ENCODE results near the gene CASP5. TPM values are rescaled to one million over a fixed set of nuclear protein-coding genes. Genes with fewer than 3 reads are reported as not detected.

CASP5 gene
- total and polyA plus RNA-seq, 4 donors = 0.10 to 0.75 (median 0.34) TPM

DNA sequence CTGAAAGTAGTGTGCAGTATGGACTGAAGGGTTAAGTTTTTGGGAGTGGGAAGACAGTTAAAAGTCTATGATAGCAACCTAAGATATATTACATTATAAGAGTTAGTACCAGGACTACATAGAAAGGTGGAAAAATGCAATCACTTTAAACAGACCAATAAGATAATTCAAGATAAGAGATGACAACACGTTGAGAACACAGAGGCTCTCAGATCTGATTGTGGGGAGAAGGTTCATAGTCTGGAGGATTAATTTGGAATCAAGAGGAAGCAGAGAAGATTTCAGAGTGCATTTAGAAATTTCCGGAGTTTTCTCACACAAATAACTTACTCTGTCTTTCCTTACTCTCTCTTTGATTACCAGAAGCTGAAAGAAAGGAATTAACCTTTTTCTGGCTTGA is 441 bp downstream of the CASP5 start (continued):
- TF ChIP-seq YY1 (IDR thresholded peaks at IDR 0.05) = no peak
- no peak for TF ChIP-seq ATF3 (IDR thresholded peaks at IDR 0.05)

DNA sequence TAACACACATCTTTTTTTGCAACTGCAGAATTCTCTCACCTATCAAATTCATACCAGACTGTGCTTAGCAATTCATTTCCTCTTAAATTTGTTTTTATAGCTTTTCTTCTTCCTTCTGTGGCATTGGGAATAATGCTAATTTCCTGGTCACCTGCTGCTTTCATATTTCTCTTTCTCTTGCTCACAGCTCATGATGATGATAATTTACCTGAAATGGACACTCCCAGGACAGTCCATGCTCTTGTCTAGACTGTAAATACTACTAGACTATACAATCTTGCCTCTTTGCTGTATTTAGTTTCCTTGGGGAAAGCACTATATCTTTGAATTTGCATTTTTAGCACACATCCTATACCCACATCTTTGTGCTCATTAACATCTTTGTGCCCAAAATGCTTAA is 15.5 kb downstream of the CASP5 start:
- Histone ChIP-seq H3K27me3 (ENCODE audit: control insufficient read depth in 4 of 4, insufficient read depth in 4 of 4, low read length in 3 of 4) (no peaks in the 10 kb centered on the region), H3K4me1 (ENCODE audit: control insufficient read depth in 4 of 4, insufficient read depth in 4 of 4, low read length in 3 of 4) (no peaks in the 10 kb centered on the region), H3K9me3 (ENCODE audit: control insufficient read depth in 4 of 4, low read length in 3 of 4) (no peaks in the 10 kb centered on the region), H3K9ac (ENCODE audit: low read depth in 1 of 2, low read length in 2 of 2) (no peak overlapping the region), H3K27ac (ENCODE audit: low read depth in 1 of 2, low read length in 2 of 2) (no peak overlapping the region), H3K4me3 (ENCODE audit: low read depth in 1 of 3, low read length in 3 of 3) (no peak overlapping the region), H3K36me3 (ENCODE audit: control insufficient read depth in 4 of 4, insufficient read depth in 3 of 4, low read depth in 1 of 4, low read length in 3 of 4) (no peaks in the 10 kb centered on the region)
- no peak for TF ChIP-seq RAD21 (IDR thresholded peaks at IDR 0.05)
- no peak for TF ChIP-seq ATF3 (IDR thresholded peaks at IDR 0.05)
- TF ChIP-seq EGR1 (IDR thresholded peaks at IDR 0.05; ENCODE audit: low read depth in 2 of 2) = no peak
- TF ChIP-seq FOXA1 (IDR thresholded peaks at IDR 0.05) = no peak
- no peak for TF ChIP-seq FOXA2 (IDR thresholded peaks at IDR 0.05)
- no peak for TF ChIP-seq JUND (IDR thresholded peaks at IDR 0.05)
- no peak for TF ChIP-seq SP1 (IDR thresholded peaks at IDR 0.05)
- TF ChIP-seq, protein P1, sequence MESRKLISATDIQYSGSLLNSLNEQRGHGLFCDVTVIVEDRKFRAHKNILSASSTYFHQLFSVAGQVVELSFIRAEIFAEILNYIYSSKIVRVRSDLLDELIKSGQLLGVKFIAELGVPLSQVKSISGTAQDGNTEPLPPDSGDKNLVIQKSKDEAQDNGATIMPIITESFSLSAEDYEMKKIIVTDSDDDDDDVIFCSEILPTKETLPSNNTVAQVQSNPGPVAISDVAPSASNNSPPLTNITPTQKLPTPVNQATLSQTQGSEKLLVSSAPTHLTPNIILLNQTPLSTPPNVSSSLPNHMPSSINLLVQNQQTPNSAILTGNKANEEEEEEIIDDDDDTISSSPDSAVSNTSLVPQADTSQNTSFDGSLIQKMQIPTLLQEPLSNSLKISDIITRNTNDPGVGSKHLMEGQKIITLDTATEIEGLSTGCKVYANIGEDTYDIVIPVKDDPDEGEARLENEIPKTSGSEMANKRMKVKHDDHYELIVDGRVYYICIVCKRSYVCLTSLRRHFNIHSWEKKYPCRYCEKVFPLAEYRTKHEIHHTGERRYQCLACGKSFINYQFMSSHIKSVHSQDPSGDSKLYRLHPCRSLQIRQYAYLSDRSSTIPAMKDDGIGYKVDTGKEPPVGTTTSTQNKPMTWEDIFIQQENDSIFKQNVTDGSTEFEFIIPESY (IDR thresholded peaks at IDR 0.05) = no peak
- no peak for TF ChIP-seq GABPA (IDR thresholded peaks at IDR 0.05 in 1 of 2, conservative IDR thresholded peaks at IDR 0.05 in 1 of 2)
- TF ChIP-seq MAX (IDR thresholded peaks at IDR 0.05) = no peak
- TF ChIP-seq REST (IDR thresholded peaks at IDR 0.05) = no peak
- no peak for DNase-seq (ENCODE audit: low spot score)

- WGBS = 82% methylated on average over 3 of the region's 3 CpGs
- Histone ChIP-seq H3K9ac (ENCODE audit: low read depth in 1 of 2, low read length in 2 of 2) (no peak overlapping the region), H3K4me1 (ENCODE audit: control insufficient read depth in 4 of 4, insufficient read depth in 4 of 4, low read length in 3 of 4) (no peaks in the 10 kb centered on the region)
These were observed 17.5 kb downstream of the CASP5 start for GRCh38 chr11:105005451-105005845.

More at GRCh38 chr11:105005451-105005845, 17.5 kb downstream of the CASP5 start:
- Histone ChIP-seq H3K4me3 (ENCODE audit: low read depth in 1 of 3, low read length in 3 of 3) (no peak overlapping the region), H3K9me3 (ENCODE audit: control insufficient read depth in 4 of 4, low read length in 3 of 4) (no peaks in the 10 kb centered on the region), H3K27ac (ENCODE audit: low read depth in 1 of 2, low read length in 2 of 2) (no peak overlapping the region), H3K27me3 (ENCODE audit: control insufficient read depth in 4 of 4, insufficient read depth in 4 of 4, low read length in 3 of 4) (no peaks in the 10 kb centered on the region), H3K36me3 (ENCODE audit: control insufficient read depth in 4 of 4, insufficient read depth in 3 of 4, low read depth in 1 of 4, low read length in 3 of 4) (no peaks in the 10 kb centered on the region)
- no peak for TF ChIP-seq HNF4G (IDR thresholded peaks at IDR 0.05)
- no peak for TF ChIP-seq NR2F2 (IDR thresholded peaks at IDR 0.05)
- TF ChIP-seq YY1 (IDR thresholded peaks at IDR 0.05) = no peak
- TF ChIP-seq RXRA (IDR thresholded peaks at IDR 0.05) = no peak
- no peak for TF ChIP-seq JUND (IDR thresholded peaks at IDR 0.05)
- no peak for DNase-seq (ENCODE audit: low spot score)
